Measurements from ENCODE around the gene EPHA6.

The EPHA6 gene

DNA sequence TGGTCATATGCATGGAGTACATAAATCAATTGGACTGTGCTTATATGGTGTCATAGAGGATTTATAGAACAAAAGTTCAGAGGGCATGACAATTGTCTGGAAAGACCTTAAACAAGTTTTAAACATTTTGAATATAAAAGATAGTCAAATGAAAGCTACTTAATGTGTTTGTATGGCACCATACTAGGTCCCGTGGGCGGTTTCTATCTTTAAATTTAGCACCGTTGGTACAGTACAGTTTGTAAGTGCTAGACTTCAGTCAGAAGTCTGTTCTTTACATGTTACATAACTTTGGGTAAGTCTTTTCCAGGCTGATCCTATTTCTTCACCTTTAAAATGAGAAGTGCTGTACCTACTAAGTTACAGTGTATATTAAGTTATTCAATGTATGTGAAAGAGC, 576.8 kb downstream of the EPHA6 start:
- Histone ChIP-seq H3K79me2 (ENCODE audit: insufficient read depth, low read length) (no peaks in the 10 kb centered on the region), H3K4me3 (ENCODE audit: low read depth in 1 of 2, low read length in 2 of 2) (no peak overlapping the region), H4K20me1 (ENCODE audit: insufficient read depth, low read length) (no peaks in the 10 kb centered on the region), H3K4me1 (ENCODE audit: insufficient read depth, low read length) (no peaks in the 10 kb centered on the region), H3K9ac (ENCODE audit: low read depth, low read length) (no peak overlapping the region), H3K36me3 (ENCODE audit: insufficient read depth, low read length) (no peaks in the 10 kb centered on the region), H3K27ac (ENCODE audit: low read length) (no peak overlapping the region), H3K27me3 (ENCODE audit: insufficient read depth, low read length, poor library complexity) (no peaks in the 10 kb centered on the region), H3K9me3 (ENCODE audit: insufficient read depth, low read length, severe bottlenecking) (no peaks in the 10 kb centered on the region), H3K4me2 (ENCODE audit: insufficient read depth, low read length) (no peak overlapping the region), H2AFZ (ENCODE audit: low read depth, low read length) (no peak overlapping the region)
- no peak for TF ChIP-seq EZH2 (IDR thresholded peaks at IDR 0.05; ENCODE audit: borderline replicate concordance, low read depth, low read length, severe bottlenecking)
- TF ChIP-seq, protein P1, sequence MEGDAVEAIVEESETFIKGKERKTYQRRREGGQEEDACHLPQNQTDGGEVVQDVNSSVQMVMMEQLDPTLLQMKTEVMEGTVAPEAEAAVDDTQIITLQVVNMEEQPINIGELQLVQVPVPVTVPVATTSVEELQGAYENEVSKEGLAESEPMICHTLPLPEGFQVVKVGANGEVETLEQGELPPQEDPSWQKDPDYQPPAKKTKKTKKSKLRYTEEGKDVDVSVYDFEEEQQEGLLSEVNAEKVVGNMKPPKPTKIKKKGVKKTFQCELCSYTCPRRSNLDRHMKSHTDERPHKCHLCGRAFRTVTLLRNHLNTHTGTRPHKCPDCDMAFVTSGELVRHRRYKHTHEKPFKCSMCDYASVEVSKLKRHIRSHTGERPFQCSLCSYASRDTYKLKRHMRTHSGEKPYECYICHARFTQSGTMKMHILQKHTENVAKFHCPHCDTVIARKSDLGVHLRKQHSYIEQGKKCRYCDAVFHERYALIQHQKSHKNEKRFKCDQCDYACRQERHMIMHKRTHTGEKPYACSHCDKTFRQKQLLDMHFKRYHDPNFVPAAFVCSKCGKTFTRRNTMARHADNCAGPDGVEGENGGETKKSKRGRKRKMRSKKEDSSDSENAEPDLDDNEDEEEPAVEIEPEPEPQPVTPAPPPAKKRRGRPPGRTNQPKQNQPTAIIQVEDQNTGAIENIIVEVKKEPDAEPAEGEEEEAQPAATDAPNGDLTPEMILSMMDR (IDR thresholded peaks at IDR 0.05; ENCODE audit: borderline replicate concordance, extremely low read depth, low read length, poor library complexity, severe bottlenecking): no peak
- DNase-seq (no peak), ATAC-seq (ENCODE audit: insufficient read depth, low read depth) (no peak)

DNA sequence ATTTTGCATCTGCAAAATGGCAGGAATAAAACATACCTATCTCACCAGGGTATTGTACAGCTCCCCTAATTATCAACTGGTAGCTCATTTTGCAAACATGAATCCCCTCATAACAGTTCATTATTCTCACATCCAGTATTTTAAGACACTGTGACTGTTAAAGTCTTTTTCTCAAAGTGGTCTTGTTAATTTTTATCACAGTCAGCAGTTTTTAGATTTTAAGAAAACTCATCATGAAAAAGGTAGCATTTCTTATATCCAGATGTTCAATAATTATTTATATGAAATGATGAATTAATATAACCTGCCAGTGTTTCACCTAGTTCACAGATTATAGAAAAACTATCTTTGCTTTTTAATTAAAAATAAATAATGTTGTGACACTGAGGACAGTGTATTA, 595.2 kb downstream of the EPHA6 start:
- Histone ChIP-seq H2AFZ (ENCODE audit: low read depth, low read length) (no peak overlapping the region), H3K4me2 (ENCODE audit: insufficient read depth, low read length) (no peak overlapping the region), H3K4me1 (ENCODE audit: insufficient read depth, low read length) (no peaks in the 10 kb centered on the region), H3K27me3 (ENCODE audit: insufficient read depth, low read length, poor library complexity) (no peaks in the 10 kb centered on the region), H3K36me3 (ENCODE audit: insufficient read depth, low read length) (no peaks in the 10 kb centered on the region), H4K20me1 (ENCODE audit: insufficient read depth, low read length) (no peaks in the 10 kb centered on the region), H3K79me2 (ENCODE audit: insufficient read depth, low read length) (no peaks in the 10 kb centered on the region), H3K9me3 (ENCODE audit: insufficient read depth, low read length, severe bottlenecking) (no peaks in the 10 kb centered on the region), H3K9ac (ENCODE audit: low read depth, low read length) (no peak overlapping the region), H3K4me3 (ENCODE audit: low read depth in 1 of 2, low read length in 2 of 2) (no peak overlapping the region), H3K27ac (ENCODE audit: low read length) (no peak overlapping the region)
- no peak for DNase-seq
- no peak for ATAC-seq (ENCODE audit: insufficient read depth, low read depth)
- TF ChIP-seq EZH2 (IDR thresholded peaks at IDR 0.05; ENCODE audit: borderline replicate concordance, low read depth, low read length, severe bottlenecking): no peak
- TF ChIP-seq, protein P1 (IDR thresholded peaks at IDR 0.05; ENCODE audit: borderline replicate concordance, extremely low read depth, low read length, poor library complexity, severe bottlenecking): no peak

DNA sequence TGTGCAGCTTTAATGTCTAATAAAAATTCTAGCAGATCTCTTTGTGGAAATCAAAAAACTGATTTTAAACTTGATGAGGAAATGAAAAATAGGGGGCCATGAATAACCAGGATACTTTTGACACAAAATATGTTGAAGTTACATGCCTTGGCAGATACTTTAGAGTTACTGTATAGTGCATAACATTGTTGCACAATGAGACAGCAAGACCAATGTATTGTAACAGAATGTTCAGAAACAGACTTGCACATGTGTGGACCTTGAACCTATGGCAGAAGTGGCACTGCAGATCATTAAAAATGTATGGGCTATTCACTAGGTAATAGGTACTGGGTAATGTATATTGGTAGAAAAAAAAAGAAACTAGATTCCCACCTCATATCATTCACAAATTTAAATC, 607.2 kb downstream of the EPHA6 start:
- no peak overlapping the region for H2AFZ ChIP-seq (ENCODE audit: low read depth, low read length)
- H3K4me1 ChIP-seq (ENCODE audit: insufficient read depth, low read length): no peaks in the 10 kb centered on the region
- no peaks in the 10 kb centered on the region for H4K20me1 ChIP-seq (ENCODE audit: insufficient read depth, low read length)
- no peak for ATAC-seq (ENCODE audit: insufficient read depth, low read depth)
- no peak overlapping the region for H3K4me3 ChIP-seq (ENCODE audit: low read depth in 1 of 2, low read length in 2 of 2)
- H3K27me3 ChIP-seq (ENCODE audit: insufficient read depth, low read length, poor library complexity): no peaks in the 10 kb centered on the region
- no peaks in the 10 kb centered on the region for H3K9me3 ChIP-seq (ENCODE audit: insufficient read depth, low read length, severe bottlenecking)
- no peak overlapping the region for H3K4me2 ChIP-seq (ENCODE audit: insufficient read depth, low read length)
- DNase-seq: no peak
- no peaks in the 10 kb centered on the region for H3K79me2 ChIP-seq (ENCODE audit: insufficient read depth, low read length)
- no peaks in the 10 kb centered on the region for H3K36me3 ChIP-seq (ENCODE audit: insufficient read depth, low read length)
- H3K9ac ChIP-seq (ENCODE audit: low read depth, low read length): no peak overlapping the region
- no peak for TF ChIP-seq EZH2 (IDR thresholded peaks at IDR 0.05; ENCODE audit: borderline replicate concordance, low read depth, low read length, severe bottlenecking)
- TF ChIP-seq, protein P1 (IDR thresholded peaks at IDR 0.05; ENCODE audit: borderline replicate concordance, extremely low read depth, low read length, poor library complexity, severe bottlenecking): no peak
- no peak overlapping the region for H3K27ac ChIP-seq (ENCODE audit: low read length)

DNA sequence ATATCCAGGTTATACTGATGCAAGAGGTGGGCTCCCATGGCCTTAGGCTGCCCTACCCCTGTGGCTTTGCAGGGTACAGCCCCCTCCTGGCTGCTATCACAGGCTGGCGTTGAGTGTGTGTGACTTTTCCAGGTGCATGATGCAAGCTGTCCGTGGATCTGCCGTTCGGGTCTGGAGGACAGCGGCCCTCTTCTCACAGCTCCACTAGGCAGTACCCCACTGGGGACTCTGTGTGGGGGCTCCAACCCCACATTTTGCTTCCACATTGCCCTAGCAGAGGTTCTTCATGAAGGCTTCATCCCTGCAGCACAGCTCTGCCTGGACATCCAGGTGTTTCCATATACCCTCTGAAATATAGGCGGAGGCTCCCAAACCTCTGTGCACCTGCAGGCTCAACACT, 610.6 kb downstream of the EPHA6 start:
- no peaks in the 10 kb centered on the region for H3K36me3 ChIP-seq (ENCODE audit: insufficient read depth, low read length)
- H3K27me3 ChIP-seq (ENCODE audit: insufficient read depth, low read length, poor library complexity): no peaks in the 10 kb centered on the region
- no peak overlapping the region for H3K4me3 ChIP-seq (ENCODE audit: low read depth in 1 of 2, low read length in 2 of 2)
- DNase-seq (no peak), ATAC-seq (ENCODE audit: insufficient read depth, low read depth) (no peak)
- no peaks in the 10 kb centered on the region for H3K4me1 ChIP-seq (ENCODE audit: insufficient read depth, low read length)
- no peak overlapping the region for H2AFZ ChIP-seq (ENCODE audit: low read depth, low read length)
- TF ChIP-seq, protein P1 (IDR thresholded peaks at IDR 0.05; ENCODE audit: borderline replicate concordance, extremely low read depth, low read length, poor library complexity, severe bottlenecking): no peak
- TF ChIP-seq EZH2 (IDR thresholded peaks at IDR 0.05; ENCODE audit: borderline replicate concordance, low read depth, low read length, severe bottlenecking): no peak
- no peaks in the 10 kb centered on the region for H4K20me1 ChIP-seq (ENCODE audit: insufficient read depth, low read length)
- H3K27ac ChIP-seq (ENCODE audit: low read length): no peak overlapping the region
- no peaks in the 10 kb centered on the region for H3K79me2 ChIP-seq (ENCODE audit: insufficient read depth, low read length)
- no peaks in the 10 kb centered on the region for H3K9me3 ChIP-seq (ENCODE audit: insufficient read depth, low read length, severe bottlenecking)
- no peak overlapping the region for H3K4me2 ChIP-seq (ENCODE audit: insufficient read depth, low read length)
- H3K9ac ChIP-seq (ENCODE audit: low read depth, low read length): no peak overlapping the region

Data from DND-41 (cell line).